Activated gamma-delta T cell treated with anti-CD3 and anti-CD28 coated beads, Interleukin-2, amount 50 U/mL, for 16 hours (primary cell): ENCODE data around the gene CLEC18B.
"Not testable (repeated sequence)": the region's sequence is repeated elsewhere in the genome, so short reads cannot be mapped to it uniquely, and the experiment has no call there.

Experiments used
- DNase-seq: peaks from one replicate; pipeline ENCODE4 v3.0.0-alpha.2; 2020; ENCODE audit warnings: low read depth

CLEC18B gene

GRCh38 chr16:74443624-74444346 is 22.5 kb upstream of the CLEC18B start:
- not testable (repeated sequence) for DNase-seq

DNA sequence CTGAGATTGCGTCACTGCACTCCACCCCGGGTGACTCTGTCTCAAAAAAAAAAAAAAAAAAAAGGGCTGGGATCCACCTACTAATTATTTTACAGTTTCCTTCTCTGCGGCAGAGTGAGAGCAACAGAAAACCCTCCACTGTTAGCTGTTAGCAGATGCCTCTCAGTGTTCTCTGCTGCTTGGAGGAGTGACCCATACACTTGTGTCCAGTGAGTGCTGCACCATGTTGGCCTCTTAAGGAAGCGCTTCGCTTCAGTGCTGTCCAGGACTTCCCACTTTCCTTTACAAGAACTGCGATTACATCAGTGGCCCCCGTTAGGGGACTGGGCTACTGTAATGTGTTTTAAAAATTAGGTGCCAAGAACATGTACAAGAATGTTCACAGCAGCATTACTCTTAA is 18.4 kb upstream of the CLEC18B start:
- DNase-seq = no peak

GRCh38 chr16:74438492-74438979 is 17.3 kb upstream of the CLEC18B start:
- no peak for DNase-seq

DNA sequence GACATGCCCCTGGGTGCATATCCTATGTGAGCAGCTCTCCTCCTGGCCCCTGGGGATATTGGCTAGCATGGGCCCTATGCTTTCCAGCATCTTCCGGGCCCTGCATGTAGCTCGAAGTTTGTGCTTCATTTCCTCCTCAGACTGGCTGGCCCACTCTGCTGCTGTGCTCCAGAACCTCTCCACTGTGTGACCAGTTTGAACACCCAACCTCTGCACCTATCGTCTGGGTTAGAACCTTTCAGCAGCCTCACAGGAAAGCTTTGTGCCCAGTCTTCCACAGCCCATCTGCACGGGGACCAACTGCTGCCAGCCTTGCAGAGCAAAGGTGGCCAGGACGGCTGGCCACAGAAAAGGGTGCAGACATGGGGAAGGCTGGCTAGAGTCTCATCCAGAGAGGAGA is 10.2 kb upstream of the CLEC18B start:
- no peak for DNase-seq

DNA sequence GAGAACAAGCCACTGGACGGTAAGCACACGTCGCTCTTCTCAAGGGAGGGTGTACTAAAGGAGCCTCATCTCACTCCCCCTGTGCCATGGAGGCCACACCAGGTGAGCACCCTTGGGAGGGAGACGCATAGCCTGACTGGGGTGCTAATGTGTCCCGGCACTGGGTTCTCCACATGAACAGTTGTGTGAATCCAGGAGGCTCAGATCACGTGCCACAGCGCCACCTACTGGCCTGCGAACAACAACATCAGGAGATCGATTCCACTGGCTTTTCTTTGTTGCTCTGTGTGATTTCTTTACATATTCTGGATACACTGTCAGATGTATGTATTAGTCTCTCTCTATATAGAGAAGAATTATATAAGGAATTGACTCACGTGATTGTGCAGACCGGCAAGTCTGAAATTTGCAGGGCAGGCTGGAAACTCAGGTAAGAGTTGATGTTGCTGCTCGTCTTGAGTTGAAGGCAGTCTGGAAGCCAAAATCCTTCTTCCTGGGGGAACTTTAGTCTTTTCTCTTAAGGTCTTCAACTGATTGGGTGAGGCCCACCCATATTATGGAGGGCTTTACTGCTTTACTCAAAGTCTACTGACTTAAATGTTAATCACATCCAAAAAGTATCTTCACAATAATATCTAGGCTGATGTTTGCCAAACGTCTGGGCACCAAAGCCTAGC is 8.9 kb upstream of the CLEC18B start:
- DNase-seq = peak; percentile 27

DNA sequence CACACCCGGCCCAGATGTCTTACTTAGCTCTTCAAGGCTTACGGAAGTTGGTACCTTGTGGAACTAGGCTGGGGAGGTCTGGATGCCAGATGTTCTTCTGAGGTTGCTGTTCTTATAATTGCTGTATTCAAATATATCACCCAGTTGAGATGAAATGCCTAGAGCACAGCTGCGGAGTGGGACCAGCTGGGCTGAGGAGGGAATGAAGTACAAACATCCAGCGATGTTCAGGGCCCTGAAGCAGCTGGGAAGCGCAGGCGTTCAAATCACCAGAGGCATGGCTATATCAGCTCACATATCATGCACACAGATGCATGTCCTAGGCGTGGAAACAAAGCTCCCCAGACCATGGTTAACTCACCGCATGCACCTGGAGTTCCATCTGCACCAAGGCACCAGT is 7.2 kb upstream of the CLEC18B start:
- DNase-seq = not testable (repeated sequence)

- DNase-seq = not testable (repeated sequence)
These were observed 4.5 kb upstream of the CLEC18B start for GRCh38 chr16:74425751-74426150.

DNA sequence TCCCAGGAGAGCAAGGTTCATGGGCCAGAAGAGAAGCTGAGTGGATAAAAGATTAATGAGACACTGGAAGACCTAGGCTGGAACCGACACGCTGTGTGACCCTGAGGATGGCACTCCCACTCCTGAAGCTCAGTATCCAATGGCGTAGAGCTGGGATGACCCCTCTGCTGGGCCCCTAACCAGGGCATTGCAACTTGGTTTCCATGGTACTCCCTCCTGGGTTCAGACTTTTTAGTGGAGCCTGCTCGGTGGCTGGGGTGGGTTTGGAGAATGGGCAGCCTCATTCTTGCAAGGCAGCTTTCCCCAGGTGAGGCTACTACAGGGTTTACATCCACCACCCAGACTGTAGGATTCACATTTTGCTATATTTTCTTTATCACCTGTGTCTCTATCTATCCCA is 2.4 kb upstream of the CLEC18B start:
- not testable (repeated sequence) for DNase-seq

DNA sequence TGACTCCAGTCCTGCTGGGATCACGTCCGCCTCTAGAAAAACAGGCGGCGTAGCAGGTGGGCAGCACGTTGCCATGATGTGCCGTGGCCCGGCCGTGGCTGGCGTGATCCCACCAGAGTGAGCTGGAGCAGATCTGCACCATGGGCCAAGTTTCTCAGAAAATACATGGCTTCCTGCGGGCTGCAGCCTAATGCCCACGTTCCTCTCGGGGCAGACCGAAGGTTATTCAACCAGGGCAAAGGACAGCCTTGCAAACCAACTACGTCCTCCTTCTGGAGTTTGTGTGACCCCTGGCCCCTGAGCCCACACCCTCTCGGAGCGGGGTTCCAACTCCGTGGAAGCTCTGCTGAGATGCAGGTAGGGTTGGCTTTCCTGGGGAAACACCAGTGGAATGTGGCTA is 808 bp upstream of the CLEC18B start:
- DNase-seq = not testable (repeated sequence)

DNA sequence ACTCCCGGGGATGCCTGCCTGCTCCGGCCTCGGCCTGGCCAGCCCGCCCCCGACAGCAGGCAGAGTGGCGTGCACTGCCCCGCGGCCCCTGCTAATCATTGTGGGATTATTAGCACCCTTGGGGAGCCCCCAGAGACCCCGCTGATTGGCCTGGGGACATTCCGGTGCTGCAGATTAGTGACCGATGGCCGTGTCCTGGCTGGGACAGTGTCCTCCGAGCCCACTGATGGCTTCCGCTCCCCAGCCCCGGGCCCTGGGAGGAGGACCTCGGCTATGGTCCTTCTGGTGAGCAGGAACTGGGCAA is 156 bp upstream of the CLEC18B start:
- DNase-seq = not testable (repeated sequence)

DNA sequence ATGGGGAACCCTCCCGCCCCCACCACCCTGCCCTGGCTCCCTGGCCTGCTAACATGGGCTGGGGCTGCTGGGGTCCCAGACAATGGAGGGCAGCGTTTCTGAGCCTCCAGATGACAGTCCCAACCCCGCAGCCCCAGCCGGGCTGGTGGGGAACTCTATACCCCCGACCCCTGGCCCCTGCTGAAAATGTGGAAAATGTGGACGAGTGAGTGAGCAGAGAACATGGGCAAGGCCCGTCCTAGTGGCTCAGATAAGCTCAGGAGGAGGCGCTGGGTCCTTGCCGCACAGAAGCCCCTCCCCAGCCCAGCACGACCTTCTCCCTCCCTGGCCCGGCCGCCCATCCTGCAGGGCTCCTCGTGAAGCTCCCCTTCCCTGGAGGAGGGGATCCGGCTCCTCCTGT is 1.5 kb downstream of the CLEC18B start:
- not testable (repeated sequence) for DNase-seq

DNA sequence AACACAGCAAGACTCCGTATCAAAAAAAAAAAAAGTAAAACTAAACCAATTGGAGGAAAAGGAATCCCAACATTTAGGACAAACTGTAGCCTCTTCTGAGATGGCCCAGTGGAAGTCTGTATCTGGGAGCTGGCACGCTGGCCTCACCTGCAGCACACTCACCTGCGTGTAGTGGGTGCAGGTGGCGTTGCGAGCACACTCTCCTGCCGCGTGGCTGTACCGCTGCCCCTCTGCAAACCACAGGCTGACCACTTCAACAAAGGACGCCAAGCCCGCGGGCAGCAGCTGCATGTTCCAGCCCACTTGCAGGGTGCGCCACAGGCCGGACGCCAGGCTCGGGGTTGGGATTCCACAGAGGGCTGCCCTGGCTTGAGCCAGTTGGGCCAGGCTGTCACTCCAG is 3.4 kb downstream of the CLEC18B start:
- DNase-seq = not testable (repeated sequence)

GRCh38 chr16:74413920-74414319 is 7.4 kb downstream of the CLEC18B start:
- DNase-seq = not testable (repeated sequence)

DNA sequence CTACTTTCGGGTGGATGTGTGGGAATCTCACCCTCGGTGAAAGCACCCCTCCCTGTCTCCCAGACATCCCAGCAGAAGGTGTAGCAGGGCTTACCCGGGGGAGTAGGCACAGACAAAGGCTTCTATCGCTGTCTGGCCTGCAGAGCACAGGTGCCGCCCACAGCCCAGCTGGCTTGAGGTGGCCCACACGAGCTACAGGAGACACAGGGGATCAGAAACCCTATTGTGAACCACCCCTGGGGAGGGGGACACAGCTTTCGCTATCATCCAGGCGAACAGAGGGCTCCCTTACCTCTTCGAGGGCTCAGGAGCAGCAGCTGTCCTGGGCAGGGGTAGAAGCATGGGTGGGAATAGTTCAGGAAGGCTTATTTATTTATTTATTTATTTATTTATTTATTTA is 7.8 kb downstream of the CLEC18B start:
- not testable (repeated sequence) for DNase-seq

DNA sequence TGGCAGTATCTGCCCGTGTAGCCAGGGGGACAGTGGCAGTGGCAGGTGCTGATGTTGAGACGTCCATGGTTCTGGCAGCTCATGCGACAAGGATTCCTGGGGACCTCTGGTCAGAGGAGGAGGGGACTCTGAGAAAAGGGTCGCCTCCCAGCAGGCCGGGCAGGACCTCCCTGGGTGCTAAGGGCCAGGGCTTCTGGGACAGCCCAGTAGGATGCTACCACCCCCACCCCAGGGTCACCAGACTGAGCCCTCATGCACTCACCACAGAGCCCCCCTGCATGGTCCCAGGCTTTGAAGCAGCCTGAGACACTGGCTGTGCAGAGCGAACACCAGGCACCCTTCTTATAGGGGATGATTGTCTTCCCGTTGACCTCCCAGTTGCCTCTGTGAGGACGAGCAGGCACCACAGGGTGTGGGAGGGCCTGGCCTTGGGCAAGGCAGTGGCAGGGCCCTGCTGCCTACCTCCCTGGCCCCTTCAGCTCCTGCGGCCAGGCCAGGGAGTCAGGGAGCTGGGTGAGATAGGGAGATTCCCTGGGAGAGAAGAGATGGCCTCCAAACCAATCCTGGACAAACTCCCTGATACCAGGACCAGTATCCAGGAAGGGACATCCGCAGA is 8.4 kb downstream of the CLEC18B start:
- not testable (repeated sequence) for DNase-seq

DNA sequence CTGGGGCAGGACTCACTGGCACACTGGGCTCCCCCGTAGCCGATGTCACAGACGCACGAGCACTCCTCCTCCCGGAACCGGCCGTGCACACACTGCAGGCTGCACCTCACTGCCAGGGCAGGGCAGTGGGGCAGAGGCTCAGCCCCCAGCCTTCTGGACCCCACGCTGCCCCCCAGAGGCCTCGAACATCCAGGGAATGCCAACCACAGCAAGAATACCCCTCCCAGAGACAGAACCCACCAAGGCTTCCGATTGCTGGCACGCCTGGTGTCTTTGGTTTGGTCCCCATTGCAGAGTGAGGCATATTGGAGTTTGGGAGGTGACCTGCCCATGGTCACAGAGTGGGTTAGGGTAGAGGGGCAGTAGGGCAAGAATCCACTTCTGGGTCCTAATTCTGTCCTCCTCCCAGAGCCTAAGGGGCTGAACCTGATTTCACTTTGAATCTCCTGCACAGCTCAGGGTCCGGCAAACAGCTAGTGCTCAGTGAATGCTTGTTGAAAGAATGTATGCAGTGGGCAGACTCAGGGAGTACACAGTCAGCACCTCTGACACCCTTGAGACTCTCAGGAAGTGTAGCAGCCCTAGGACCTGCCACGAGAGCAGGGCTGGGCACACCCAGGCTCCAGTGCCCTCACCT is 9.0 kb downstream of the CLEC18B start:
- not testable (repeated sequence) for DNase-seq

DNA sequence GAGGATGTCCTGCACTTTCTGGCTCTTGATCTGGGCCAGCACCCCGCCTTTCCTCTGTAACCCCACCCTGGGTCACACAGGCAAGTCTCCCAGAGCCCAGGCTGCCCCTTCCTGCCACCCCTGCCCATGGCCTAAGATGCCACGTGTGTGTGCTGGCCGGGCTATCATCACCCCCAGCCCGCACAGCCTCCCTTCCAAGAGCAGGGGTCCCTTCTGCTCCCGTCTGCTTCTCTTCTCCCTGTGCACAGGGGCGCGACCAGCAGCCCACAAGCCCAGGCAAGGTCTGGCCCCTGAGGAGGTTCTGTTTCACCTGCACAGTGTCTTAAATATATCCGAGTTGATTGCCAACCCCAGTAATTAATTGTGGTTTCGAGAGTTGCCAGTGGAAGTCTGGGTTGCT is 10.3 kb downstream of the CLEC18B start:
- not testable (repeated sequence) for DNase-seq

DNA sequence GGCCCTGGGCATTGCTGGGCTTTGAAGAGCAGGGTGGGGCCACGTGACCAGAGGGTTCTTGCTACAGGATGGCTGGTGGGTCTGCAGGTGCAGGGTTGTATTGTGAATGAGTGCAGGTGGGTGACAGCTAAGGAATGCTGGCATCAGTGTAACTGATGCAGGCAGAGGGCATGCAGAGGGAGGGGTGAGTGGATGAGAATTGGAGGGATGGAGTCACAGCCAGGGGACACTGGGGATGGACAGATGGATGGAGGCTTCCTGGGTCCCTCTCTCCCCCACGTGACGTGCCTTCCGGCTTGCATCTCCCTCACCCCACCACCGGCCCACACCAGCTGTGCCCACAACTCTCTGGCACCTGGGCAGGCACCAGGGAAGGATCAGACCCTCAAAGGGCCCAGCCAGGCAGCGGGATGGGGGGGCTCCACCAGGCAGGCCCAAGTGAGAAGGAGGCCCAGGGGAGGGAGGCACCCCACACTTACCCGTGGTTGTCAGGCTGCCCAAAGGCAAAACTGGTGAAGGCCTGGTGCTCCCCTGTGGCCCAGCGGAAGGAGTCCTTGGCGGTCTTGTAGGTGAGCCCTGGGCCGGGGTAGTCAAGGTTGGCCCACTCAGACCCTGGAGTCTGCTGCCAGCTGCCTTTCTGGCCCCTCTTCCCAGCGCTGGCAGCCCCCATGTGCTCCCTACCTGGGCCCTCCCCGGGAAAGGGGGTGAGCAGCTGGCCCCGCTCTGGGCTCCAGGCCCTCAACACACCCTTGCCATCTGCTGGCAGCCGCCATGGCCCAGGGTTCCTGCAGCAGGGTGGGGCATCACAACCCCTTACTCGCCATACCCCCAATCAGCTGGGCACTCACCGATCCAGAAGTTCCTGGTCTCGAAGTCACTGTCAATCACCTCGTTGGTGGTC is 11.0 kb downstream of the CLEC18B start:
- not testable (repeated sequence) for DNase-seq

DNA sequence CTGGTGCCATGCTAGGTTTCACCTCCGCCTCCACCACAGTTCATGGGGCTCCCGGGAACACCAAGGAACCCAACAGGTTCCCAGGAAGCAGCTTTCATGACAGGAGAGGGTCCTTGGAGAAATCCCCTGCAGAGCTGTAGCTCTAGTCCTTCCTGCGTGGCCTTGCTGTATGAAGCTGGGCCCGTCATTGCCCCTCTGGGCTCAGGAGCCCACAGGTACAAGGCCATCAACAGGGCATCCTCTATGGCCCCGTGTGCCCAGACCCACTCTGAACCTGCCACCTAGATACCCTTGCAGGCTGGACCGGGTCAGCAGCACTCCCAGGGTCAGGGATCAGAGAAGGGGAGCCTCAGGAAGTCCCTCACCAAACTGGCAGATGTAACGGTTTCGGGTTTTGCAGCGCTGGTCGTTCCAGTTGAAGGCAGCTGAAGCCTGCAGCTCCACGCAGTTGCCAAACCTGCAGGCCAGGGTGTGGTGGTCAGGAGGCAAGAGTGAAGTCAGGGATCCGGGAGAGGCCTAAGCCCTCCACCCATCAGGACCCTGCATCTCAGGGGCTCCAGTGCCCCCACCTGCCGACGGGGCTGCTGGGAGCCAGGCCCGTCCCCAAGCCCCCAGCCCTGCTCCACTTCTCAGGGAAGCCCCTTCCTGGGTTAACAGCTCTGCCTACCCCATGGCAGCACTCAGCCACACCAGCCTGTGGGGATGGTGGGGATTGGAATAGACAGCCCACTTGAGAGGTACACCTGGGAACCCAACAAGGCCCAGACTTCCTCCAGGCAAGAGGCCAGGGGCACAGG is 11.9 kb downstream of the CLEC18B start:
- DNase-seq = not testable (repeated sequence)

DNA sequence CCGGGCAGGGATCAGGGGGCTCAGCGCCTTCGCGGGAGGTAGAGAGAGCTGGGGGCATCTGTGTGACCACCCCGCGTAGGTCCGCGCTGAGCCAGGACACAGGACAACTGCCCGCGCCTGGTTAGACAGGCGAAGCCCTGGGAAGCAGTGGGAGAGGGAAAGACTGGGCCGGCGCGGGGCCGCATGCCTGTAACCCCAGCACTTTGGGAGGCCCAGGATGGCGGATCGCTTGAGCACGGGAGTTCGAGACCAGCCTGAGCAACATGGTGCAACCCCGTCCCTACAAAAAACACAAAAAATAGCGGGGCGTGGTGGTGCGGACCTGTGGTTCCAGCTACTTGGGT is 13.9 kb downstream of the CLEC18B start:
- DNase-seq = not testable (repeated sequence)
